GM21381 (cell line): ENCODE data around the gene TAS1R2.
"Not testable (repeated sequence)": the region's sequence is repeated elsewhere in the genome, so short reads cannot be mapped to it uniquely, and the experiment has no call there.

Source experiments
- ATAC-seq: cut with Tn5 transposase; IDR thresholded peaks from one replicate; pipeline ENCODE4 v1.9.1; 2021; ENCODE audit warnings: mild to moderate bottlenecking, moderate library complexity; ENCODE audit not compliant: unreplicated experiment

The TAS1R2 gene

DNA sequence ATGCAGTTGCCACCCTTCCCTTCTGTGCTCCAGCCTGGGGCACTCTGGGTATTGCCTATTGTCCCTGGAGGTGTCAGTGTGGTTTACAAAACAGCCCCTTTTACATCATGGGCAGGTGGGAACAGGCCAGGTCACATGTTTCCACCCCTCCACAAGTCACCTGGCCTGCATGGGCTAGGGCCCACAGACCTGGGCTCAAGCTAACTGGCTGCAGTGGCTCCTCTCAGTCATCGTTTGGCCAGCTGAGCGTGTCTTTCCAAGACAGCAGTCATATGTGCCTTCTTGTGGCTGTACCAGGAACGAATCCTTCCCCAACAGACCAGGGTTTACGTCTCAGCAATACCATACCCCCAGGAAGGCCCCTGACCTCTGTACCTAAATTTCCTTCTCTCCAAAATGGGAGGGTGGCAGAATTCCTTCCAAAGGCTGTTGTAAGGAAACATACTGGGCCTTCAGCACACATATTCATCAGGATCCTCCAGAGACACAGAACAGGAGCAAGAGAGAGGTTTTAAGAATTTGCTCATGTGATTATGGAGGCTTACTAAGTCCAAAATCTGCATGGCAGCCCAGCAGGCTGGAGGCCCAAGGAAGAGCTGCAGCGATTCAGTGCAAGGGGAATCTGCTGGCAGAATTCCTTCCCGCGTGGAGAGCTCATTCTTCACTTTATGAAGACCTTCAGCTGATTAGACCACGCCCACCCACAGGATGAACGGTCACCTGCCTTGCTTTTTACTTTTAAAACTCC lies 10.6 kb upstream of the TAS1R2 start:
- ATAC-seq, result no peak

DNA sequence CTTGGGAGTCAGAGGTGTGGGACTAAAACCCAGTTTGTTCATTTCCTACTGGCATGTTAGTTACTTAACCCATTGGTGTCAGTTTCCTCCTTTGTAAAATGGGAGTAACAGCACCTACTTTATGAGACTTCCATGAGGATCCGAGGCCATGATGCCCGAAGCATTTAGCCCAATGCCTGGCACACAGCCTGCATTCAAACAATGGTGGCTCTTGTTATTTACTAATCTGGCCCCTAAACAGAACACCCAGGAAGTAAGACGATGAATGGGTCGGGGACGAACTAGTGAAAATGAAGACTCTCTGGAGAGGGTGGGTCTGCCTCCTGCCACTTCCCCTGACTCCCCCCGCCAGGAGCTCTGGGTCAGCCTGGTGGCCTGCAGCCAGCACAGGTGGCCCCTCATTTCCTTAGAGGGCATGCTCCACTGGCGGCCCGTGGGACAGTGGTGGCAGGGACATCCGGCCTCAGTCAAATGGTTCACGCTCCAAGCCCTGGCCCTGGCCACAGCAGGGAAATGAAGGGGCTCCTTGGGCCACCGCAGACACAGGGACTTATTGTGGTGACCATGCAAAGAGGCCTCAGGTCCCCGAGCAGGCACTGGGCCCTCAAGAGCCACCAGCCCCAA lies 9.5 kb upstream of the TAS1R2 start:
- ATAC-seq, result no peak

DNA sequence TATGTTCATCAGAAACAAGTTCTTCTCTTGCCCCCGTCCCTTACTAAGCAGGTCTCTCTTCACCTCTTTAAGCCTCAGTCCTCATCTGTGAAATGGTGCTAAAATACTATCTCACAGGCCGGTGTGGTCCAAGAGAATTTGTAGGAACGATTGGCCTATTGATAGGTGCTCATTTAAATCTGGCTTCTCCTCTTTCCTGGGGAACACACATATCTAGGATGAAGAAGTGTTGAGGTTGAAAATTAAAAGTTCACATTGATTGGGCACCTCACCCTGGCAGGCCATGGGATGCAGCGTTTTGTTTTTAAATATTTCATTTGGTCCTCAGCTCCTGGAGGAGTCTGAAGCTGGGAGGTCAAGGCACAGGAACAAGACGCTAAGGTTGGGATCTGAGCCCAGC lies 8.9 kb upstream of the TAS1R2 start:
- ATAC-seq, result no peak

DNA sequence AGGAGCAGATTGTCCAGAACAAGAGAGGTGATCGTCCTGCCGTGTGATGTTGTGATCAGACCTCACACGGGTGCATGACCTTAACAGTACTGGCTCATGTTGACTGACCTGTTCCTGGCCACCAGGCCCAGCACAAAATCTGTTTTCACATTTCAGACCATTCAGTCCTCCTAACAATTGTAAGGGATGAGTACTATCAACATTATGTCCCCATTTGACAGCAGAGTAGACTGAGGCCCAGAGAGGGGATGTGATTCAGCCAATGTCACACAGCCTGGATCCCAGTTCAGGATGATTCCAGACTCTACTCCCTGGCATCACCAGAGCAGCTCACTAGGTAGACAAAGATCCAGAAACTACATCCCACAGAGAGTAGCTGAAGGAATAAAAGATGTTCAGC lies 7.4 kb upstream of the TAS1R2 start:
- ATAC-seq, result no peak

DNA sequence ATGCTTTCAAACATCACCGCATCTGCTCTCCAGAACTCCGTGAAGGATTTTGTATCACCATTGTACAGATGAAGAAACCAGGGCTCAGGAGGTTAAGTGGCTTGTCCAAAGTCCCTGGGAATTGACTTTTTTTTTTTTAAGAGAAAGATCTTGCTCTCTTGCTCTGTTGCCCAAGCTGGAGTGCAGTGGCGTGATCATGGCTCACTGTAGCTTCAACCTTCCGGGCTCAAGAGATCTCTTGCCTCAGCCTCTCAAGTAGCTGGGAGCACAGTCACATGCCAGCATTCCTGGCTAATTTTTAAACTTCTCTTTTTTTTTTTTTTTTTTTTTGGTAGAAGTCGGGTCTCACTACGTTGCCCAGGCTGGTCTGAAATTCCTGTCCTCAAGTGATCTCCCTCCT lies 6.9 kb upstream of the TAS1R2 start:
- ATAC-seq, result no peak

DNA sequence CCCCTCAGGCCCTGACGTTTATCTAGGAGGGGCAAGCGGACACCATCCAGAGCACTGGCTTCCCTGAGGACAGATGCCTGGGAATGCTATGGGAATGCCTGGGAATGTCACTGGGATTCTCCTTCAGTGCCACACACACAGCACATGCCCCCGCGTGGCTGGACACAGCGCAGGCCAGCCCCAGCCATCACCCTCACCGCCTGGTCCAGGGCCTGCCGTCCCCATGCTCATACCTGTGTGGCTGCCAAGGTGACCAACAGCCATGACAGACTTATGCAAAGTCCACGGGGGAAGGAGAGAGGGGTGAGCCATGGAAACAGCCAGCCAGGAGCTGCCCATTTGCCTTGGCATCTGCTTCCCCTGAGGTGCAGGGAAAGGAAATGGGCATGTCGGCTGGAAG lies 5.7 kb upstream of the TAS1R2 start:
- ATAC-seq, result no peak

DNA sequence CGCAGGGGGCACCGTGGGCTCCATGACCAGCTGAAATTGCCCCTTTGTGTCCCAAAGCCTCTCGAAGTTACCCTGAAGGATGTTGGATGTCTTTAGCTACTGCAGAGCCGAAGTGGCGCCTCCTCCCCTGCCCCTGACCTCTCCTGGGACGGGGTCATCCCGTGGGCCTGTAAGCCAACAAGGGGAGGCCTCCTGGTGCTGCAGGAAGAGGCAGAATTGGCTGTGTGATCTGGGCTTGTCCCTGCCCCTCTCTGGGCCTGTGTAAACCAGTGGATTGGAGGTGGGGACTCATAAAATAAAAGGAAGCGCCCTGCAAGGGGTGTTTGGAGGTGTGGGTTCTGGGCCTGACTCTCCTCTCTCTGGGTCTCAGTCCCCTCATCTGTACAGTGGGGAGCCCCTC lies 2.1 kb upstream of the TAS1R2 start:
- ATAC-seq, result no peak

DNA sequence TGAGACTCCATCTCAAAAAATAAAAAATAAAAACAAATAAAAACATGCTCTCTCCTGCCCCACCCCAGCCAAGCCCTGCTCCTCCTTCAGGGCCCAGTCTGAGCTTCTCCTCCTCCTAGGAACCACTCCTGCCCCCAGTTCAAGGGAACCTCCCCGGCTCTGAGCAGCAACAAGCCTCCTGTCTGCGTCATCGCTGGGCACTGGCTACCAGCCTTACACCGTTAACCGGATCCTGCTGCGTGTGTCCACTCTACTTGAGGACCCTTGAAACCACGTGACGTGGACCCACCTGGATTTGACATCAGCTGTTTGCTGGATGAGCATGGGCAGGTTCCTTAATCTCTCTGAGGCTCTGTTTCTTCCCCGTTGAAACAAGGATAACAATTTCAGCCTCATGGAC lies 1.6 kb upstream of the TAS1R2 start:
- ATAC-seq, result no peak

DNA sequence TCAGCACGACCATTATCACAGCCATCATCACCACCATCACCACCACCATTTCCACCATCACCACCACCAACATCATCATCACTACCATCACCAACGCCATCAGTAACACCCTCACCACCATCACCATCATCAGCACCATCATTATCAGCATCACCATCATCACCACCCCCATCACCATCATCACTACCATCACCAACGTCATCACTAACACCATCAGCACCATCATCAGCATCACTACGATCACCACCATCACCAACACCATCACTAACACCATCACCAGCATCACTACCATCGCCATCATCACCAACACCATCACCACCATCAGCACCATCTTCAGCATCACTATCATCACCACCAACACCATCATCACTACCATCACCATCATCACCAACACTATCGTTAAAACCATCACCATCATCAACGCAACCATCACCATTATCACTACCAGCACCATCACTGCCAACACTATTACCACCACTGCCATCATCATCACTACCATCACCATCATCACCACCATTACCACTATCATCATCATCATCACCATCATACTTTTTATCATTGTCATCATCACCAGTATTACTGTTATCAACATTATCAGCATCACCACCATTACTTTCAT lies 1.3 kb downstream of the TAS1R2 start:
- no peak for ATAC-seq

DNA sequence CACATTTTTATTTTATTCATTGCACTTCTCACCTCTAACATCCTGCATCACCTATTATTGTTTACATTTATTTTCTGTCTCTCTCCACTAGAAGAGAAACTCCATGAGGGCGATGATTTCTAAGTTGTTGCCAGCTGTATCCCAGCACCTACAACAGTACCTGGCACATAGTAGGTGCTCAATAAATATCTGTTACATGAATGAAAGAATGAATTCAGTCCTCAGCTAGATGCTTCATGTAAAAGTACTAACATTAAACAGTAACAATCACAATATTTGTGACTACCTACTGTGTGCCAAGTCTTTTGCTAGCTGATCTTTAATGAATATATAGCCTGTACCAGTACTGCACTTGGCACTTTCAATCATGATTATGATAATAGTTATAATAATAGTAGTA lies 3.0 kb downstream of the TAS1R2 start:
- no peak for ATAC-seq

DNA sequence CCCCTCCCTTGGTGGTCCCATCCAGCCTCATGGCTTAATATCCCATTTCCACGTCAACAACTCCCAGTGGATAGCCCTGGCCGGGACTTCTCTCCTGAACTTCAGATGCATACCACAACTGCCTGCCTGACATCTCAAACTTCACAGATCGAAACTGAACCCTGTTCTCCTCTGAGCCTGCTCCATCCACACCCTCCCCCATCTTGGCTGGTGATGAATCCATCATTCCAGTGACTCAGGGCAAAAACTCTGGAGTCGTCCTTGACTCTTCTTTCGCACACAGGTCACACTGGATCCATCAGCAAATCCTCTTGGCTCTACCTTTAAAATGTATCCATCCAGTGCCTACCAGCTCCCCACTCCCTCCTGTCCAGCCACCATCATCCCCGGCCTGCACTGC lies 3.9 kb downstream of the TAS1R2 start:
- ATAC-seq, result no peak

DNA sequence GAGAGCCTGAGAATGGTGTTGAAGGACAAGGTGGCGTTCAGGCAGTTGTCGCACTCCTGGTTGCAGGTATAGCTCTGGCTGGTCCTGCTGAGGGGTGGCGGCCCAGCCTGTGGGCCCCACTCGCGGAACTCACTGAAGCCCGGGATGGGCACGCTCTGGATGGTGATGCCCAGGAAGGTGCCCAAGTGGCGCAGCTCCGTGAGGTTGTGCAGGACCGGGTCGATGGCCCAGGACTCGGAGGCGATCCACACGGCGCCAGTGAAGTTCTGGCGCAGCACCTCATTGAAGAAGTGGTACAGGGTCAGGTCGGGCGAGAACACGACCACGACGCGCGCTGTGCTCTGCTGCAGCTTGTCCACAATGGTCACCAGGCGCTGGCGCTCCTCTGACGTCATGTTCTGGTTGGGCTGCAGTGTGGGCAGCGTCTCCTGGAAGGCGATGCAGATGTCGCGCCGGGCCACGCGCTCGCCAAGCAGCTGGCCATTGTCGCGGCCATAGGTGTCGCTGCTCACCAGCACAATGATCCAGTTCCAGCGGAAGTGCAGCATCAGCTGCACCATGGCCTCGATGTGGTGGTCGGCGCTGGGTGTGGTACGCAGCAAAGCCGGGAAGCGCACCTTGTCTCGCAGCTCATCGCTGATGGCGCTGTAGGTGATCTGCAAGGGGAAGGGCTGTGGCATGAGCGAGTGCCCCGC lies 5.0 kb downstream of the TAS1R2 start:
- ATAC-seq, result no peak

DNA sequence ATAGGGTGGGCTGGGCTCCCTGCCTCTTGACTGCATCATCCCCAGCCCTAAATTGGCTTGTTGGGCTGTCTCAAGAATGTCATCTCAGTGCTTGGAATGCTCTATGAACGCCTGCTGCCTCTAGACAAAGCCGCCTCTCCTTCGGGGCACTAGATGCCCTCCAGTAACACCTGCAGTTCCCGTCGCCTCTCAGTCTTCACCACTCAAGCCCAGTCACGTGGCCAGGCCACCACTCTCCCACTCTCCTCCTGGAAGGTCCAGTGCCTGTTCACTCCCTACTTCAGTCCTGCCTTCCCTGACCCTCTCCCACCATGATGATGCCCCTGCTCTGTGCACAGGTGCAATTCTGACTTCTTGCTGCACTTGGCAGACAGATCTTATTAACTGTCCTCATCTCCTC lies 7.0 kb downstream of the TAS1R2 start:
- ATAC-seq, result no peak

DNA sequence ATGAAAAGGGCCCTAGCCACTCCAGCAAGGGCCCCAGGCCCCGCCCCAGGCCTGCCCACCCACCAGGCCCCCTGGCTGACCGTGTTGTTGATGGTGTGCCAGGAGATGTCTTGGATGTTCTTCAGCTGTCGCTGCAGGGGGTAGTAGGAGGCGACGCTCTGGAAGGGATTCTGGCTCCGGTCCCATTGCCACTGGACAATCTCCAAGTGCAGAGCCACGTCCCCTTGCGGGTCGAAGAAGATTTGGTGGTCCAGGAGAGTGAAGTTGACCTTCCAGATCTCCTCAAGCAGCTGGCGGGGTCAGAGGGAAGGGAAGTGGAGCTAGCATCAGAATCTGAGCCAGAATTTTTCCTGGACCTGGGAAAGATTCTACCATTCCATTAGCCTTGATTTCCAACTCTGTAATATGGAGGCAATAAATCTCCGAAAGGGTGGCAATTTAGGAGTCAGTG lies 10.2 kb downstream of the TAS1R2 start:
- no peak for ATAC-seq

DNA sequence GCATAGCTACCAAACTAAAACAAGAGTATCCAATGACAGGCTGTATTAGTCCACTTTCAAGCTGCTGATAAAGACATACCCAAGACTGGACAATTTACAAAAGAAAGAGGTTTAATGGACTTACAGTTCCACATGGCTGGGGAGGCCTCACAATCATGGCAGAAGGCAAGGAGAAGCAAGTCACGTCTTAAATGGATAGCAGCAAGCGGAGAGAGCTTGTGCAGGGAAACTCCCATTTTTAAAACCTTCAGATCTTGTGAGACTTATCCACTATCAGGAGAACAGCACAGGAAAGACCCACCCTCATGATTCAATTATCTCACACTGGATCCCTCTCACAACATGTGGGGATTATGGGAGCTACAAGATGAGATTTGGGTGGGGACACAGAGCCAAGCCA lies 11.7 kb downstream of the TAS1R2 start:
- ATAC-seq, result not testable (repeated sequence)

DNA sequence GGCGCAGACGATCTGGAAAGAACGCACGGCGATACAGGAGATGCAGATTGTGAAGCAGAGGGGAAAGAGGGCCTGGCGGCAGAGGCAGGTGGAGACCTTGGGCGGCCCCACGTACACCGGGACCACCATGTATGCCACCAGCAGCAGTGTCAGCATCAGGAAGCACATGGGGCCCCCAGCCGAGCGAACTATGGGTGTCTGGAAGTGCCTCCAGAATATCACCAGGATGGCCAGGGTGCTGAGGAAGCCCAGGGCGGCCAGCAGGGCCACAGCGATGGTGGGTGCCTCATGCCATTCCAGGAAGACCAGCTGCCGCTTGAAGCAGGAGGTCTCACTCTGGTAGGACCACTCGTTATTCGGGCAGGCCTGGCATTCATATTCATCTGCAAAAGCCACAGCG lies 19.3 kb downstream of the TAS1R2 start:
- no peak for ATAC-seq

DNA sequence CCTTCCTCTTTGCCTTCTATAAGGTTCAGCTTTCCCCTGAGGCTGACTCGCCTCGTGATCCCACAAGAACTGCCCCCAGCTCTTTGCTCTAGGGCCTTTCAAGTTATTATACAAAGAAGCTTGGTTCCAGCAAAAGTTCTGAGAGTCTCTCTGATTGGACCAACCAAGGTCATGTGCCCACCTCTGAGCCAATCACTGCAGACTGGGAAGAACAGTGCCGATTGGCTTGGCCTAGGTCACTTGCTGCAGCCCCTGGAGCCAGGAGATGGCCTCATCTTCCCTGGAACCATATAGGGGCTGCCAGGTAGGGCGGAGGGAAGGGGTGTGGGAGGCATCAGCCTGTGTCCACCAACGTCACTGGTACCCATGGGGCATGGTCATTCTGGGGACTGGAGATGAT lies 22.8 kb downstream of the TAS1R2 start:
- ATAC-seq, result no peak

DNA sequence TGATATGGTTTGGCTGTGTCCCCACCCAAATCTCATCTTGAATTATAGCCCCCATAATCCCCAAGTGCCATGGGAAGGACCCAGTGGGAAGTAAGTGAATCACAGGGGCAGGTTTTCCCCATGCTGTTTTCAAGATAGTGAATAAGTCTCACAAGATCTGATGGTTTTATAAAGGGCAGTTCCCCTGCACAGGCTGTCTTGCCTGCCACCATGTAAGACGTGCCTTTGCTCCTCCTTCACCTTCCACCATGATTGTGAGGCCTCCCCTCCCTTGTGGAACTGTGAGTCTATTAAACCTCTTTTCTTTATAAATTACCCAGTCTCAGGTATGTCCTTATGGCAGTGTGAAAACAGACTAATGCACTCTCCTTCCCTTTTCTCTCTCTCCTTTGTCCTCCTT lies 27.1 kb downstream of the TAS1R2 start:
- ATAC-seq, result not testable (repeated sequence)

DNA sequence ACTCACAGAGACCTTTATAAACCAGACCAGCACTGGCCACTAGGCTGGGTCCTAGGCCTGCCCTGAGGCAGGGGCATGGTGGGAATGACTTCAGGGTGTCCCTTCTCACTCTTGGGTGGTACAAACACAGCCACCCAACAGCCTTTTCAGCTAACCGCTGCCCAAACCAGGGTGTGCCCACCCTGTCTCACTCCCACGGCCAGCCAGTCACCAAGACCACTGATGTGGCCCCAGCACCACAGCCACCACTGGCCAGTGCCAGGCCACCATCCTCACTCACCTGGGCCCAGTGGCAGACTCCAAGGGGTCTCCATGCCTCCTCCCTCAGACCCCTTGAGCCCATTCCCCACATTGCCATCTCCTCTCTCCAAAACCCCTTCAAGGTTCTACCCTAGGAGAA lies 27.8 kb downstream of the TAS1R2 start:
- no peak for ATAC-seq

DNA sequence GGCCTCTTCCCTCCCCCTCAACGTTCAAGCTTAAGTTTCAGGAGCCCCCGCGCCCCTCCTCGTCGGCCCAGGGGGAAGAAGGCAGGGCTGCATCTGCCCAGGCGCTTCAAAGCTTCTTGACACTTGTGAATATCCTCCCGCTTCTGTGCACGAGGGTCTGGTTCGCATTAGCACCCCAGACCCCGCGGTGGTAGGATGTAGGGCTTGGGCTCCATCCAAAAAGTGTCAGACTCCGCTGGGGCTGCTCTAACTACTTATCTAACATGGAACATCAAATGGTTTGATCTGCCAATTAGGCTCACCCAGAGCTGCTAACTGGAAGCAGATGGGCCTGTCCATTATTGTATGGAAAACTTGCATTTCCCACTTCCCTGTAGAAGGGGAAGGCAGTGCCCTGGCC lies 28.9 kb downstream of the TAS1R2 start:
- ATAC-seq, result no peak

DNA sequence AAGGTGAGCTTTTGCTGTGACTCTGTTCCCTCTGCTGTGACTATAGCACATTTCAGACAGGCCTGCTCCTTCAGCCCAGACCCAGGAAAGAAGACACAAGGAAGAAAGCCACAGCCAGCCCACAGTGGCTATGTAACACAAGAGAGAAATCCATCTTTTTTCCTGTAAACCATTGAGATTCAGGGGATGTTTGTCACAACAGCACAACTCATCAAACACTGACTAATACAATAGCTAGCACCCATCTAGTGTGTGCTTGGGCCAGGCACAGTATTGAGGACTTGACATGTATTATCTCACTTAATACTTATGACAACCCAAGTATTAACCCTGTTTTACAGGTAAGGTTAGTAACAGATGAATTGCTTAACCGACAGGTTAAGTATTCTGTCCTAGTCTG lies 29.8 kb downstream of the TAS1R2 start:
- ATAC-seq, result no peak

DNA sequence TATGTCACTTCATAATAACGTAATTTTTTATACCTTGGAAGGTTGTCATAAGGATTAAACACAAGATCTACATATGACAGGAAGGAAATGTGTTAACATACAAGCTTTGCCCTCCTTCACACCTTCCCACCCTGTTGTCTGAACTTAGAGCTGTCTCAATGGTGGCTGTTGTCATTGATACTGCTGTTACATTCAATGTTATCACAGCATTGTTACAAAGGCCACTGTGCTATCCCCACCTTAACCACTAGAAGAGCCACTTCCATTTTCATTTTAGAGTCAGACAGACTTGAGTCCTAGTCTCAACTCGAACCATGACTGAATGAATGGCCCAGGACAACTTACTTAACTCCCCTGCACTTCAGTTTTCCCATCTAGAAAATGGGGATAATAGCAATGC lies 31.2 kb downstream of the TAS1R2 start:
- no peak for ATAC-seq
